GOT3 (cell line): ENCODE measurements around the gene DDX60.
"Not testable (repeated sequence)": the region's sequence is repeated elsewhere in the genome, so short reads cannot be mapped to it uniquely, and the experiment has no call there.

Experiments
- DNase-seq: peaks from one replicate; lab custom pipeline; 2025; ENCODE audit warnings: mixed read lengths; lab: John Stamatoyannopoulos, UW

The DDX60 gene

GRCh38 chr4:168318266-168318895, at the start of gene DDX60:
Gene DDX60 (minus strand): TSS chr4:168318752. CDS start chr4:168311259, 7,493 bp downstream.
- no peak for DNase-seq

GRCh38 chr4:168367065-168367464, 48.5 kb upstream of the DDX60 start:
- DNase-seq: no peak

DNA sequence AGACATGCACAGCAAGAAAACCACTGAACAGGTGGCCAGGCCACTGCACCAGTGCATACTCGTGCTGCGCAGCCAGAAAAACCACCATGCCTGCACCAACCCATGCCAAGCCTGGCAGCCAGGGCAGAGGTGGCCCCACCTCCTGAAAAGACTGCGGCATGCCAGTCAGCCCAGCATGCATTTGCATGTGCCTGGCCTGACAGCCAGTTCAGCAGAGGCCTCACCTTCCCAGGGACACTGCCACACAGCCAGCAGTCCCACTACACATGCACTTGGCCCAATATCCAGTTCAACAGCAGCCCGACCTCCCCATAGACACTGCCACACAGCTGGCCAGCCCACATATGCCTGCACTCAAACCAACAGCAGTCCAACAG, 43.5 kb upstream of the DDX60 start:
- DNase-seq: no peak

GRCh38 chr4:168361365-168362024, 42.9 kb upstream of the DDX60 start:
- no peak for DNase-seq

GRCh38 chr4:168360271-168360670, 41.7 kb upstream of the DDX60 start:
- no peak for DNase-seq

DNA sequence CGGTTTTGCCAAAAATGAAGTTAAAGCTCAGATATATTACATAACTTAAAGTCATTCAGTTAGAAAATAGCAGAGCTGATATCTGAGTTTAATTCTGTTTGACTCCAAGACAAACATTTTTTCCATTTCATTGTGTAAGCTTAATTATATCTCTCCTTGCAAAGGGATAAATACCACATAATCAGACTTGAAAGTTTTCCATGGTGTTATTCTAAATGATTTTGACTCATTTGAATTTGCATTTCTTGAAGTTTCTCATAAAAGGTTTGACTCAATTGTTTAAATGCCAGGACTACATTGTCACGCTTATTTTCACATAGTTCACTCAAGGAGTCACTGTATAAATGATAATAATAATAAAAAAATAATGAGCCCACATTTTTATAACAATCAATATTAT, 39.4 kb upstream of the DDX60 start:
- no peak for DNase-seq

DNA sequence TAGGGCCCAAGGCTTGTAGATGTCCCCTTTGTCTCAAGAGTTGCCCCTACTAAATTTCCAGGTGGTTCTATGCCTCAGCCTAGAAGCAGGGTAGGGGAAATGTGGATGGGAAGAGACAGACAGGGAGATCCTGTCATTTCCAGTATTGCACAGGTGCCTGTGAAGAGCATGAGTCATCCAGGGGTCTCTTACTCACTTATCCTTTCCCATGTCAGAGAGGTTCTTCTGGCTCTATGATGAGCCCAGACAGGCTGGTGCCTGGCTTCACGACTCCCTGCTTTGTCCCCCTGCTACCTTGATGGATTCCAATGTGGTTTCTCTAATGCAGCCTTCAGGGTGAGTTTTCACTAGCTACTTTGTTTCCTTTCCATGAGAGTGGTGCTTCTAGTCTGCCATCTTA, 35.2 kb upstream of the DDX60 start:
- DNase-seq: no peak

- DNase-seq: no peak
These were observed 19.0 kb upstream of the DDX60 start for GRCh38 chr4:168337550-168337940.

DNA sequence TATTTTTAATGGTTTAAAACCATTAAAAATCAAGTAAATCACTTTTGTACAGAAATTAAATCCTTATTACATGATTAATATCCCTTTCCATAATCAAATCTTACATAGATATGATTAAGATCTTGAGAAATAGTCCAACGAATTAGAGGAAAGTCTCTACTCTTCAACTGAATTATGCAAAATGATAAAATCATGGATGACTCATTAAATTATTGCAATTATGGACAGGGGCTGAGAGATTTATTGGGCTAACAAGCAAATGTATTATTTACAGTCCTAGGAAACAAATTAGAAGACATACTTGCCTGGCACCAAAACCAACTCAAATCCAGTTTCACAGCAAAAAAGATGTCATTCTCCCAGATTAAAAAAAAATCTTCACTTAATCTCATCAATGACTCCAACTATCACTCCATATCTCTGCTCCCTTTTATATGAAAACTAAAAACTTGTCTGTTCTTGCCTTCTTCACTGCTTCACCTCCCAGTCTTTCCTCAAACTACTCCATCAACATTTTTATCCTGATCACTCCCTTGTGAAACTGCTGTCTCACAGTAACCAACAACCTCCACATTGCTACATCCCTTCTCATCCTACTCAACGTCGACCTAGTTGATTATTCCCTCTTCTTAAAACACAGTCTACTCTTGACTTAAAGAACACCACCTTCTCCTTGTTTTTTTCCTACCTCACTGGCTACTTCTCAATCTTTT, 18.4 kb upstream of the DDX60 start:
- DNase-seq: no peak

- no peak for DNase-seq
These were observed 17.1 kb upstream of the DDX60 start for GRCh38 chr4:168335621-168336020.

- no peak for DNase-seq
These were observed 15.5 kb upstream of the DDX60 start for GRCh38 chr4:168334053-168334452.

DNA sequence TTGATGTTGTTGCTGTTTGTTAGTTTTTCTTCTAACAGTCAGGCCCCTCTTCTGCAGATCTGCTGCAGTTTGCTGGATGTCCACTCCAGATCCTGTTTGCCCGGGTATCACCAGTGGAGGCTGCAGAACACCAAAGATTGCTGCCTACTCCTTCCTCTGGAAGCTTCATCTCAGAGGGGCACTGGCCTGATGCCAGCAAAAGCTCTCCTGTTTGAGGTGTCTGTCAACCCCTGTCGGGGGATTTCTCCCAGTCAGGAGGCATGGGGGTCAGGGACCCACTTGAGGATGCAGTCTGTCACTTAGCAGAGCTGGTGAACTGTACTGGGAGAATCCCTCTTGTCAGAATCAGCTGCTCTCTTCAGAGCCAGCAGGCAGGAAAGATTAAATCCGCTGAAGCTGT, 12.0 kb upstream of the DDX60 start:
- DNase-seq: not testable (repeated sequence)

- no peak for DNase-seq
These were observed 7.0 kb upstream of the DDX60 start for GRCh38 chr4:168325591-168325990.

DNA sequence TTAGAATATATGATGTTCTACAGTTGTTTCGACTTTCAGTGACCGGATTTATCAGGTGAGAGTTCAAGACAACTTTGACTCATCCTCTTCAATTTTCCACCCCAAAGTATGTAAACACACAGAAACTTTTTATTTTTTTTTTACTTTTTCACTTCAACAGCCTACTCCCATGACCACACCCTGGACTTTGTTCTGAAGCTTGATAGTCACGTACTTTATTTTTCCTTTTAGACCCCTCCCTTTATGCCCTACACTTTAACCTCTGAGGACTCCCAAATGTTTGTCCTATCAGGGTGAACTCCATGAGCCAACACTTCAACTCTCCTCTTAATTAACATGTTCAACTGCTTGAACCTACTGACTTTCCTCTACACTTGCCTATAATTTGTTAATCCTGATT, 2.5 kb upstream of the DDX60 start:
- DNase-seq: no peak

- no peak for DNase-seq
These were observed 1.0 kb upstream of the DDX60 start for GRCh38 chr4:168319486-168320019.

- no peak for DNase-seq
These were observed 931 bp downstream of the DDX60 start for GRCh38 chr4:168317621-168318020.

DNA sequence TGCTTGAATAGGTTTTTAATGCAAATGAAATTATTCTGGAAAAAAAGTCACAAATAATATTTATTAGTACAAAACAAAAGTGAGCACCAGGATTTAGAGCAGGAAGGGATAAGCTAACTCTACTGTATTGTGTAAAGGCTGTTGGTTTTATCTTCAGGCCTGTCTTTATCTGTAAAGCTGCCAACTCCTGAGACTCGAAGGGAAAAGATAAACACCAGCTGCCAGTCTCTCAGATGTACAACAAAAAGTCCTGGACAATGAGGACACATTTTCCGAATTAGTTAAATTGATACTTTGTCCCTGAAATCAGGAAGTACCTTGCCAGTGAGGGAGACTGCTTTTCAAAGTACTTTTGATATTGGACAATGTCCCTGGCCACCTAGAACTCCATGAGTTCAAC, 8.8 kb downstream of the DDX60 start:
- DNase-seq: no peak

- no peak for DNase-seq
These were observed 9.6 kb downstream of the DDX60 start for GRCh38 chr4:168308912-168309311.

DNA sequence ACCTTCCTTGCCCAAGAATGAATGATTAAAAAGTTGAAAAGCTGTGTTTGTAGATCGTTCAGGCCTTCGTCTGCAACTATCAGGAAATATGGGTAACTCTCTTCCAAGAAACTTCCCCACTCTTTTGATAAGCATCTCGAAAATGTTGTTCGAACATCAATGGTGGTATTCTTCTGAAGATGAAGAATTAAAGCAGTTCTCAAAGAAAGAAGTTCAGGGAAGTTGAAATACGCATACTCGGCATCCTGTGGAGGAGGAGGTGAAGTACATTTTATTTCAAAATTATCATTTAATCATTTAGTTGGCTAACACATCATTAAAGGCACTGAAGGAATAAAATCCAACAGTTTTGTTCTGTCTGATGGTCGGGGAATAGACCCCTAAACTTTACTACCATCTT, 12.1 kb downstream of the DDX60 start:
- DNase-seq: no peak

DNA sequence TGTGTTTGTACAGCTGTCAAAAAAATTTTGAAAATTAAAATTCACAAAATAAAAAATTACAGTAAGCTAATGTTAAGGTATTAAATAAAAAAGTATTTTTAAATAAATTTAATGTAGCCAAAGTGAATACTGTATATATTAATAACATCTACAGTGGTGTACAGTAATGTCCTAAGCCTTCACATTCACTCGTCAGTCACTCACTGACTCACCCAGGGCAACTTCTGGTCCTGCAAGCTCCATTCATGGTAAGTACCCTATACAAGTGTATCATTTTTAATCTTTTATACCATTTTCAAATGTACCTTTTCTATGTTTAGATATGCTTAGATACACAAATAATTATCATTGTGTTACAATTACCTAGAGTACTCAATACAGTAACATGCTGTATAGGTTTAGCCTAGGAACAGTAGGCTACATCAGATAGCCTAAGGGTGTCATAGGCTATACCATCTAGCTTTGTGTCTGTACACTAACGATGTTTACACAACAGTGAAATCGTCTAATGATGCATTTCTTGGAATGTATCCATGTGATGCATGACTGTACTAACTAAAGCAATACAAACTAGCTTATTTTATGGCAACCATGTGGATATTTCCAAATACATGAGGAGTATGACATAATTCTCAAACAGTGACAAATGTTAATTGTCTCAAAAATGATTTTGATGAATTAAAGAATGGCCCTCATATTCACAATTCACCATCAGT, 13.7 kb downstream of the DDX60 start:
- no peak for DNase-seq

DNA sequence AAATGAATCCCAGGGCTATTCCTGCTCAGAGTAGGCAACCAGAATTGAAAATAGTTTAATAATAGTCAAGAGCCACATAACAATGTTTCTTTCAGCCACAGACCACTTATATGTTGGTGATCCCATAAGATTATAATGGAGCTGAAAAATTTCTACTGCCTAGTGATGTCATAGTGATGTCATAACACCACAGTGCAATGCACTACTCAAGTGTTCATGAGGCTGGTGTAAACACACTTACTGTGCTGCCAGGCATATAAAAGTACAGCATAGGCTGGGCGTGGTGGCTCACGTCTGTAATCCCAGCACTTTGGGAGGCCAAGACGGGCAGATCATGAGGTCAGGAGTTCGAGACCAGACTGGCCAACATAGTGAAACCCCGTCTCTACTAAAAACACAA, 15.1 kb downstream of the DDX60 start:
- not testable (repeated sequence) for DNase-seq

GRCh38 chr4:168293386-168293975, 25.1 kb downstream of the DDX60 start:
- DNase-seq: no peak
